DMS 273 treated with DMSO at 0.1 percent for 48 hours (cell line): Measurements from ENCODE around the gene P2RY6.

ENCODE experiments used
- DNase-seq: peaks from one replicate; lab custom pipeline; 2025; lab: John Stamatoyannopoulos, UW

Gene P2RY6

DNA sequence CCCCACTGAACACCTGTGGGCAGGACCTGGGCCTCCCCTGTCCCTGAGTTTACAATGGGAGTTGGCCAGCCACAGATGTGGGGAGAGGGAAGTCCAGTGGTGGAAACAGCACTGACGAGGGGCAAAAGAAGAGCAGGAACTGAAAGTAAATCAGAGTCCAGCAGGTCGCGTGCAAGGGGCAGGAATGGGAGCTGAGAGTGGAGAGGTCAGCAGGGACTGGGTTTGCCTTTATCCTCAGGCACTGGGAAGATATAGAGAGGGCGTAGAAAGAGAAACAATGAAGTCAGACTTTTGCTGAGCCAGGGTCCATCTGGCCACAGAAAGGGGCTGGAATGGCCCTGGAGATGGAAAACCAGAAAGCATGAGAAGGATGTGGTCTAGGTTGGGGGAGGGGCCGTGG is 8.5 kb downstream of the P2RY6 start:
- DNase-seq: no peak

DNA sequence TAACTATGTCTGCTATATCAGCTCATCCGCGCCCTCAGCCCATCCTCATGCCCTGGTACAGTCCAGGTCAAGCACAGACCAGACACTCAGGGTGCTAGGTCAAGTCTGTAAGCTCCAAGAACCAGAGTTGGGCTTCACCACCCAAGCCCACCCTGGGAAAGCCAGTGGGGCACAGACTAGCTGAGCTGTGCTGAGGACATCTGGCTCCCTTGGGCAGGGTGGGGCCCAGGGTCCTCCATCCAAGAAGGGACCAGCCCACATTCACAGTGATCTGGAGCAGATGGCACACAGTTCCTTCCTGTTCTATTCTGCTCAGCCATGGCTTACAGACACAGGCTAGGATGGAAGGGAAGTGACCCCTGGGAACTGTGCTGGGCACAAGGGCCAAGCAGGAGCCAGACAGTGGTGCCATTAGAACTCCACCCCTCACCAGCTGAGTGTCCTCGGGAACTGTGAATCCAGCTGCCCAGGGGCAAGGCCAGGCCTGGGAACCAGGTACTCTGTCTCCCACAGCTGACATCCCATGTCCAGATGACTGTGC is 9.1 kb downstream of the P2RY6 start:
- no peak for DNase-seq

DNA sequence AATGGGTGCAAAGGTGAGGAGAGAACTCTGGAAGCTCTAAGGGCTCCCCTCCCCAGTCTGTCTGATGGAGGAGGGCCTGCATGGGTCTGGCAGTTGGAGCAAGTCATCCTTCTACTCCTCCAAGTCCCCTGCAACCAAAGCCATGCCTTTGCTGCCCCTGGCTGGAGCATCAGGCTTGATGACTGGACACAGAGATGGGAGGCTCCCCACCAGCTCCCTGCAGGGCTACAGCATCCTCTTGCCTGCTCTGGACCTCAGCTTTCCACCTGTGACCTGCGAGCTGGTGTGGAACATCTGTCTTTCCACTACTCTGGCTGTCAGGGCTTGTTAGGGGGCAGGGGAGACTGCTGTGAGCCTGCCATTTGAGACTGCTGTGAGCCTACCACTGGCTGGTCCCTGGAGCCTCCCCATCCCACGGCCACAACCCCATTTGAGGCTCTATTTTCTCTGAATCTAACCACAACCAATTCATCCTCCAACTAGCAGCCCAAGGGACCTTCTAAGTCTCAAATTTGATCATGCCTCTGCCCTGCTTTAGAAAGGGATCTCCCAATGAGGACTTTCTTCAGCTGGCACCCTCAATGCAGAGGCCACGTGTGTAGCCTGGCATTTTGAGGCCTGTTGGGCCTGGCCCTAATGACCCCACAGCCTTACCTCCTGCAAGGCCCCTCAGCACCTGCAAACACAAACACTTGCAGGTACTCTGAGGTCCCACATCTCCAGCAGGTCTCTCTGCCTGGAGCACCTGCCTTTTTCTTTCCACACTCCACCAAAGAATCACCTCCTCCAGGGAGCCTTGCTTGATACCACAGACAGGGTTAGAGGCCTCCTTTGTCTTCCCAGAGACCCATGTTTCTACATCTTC is 9.9 kb downstream of the P2RY6 start:
- no peak for DNase-seq

DNA sequence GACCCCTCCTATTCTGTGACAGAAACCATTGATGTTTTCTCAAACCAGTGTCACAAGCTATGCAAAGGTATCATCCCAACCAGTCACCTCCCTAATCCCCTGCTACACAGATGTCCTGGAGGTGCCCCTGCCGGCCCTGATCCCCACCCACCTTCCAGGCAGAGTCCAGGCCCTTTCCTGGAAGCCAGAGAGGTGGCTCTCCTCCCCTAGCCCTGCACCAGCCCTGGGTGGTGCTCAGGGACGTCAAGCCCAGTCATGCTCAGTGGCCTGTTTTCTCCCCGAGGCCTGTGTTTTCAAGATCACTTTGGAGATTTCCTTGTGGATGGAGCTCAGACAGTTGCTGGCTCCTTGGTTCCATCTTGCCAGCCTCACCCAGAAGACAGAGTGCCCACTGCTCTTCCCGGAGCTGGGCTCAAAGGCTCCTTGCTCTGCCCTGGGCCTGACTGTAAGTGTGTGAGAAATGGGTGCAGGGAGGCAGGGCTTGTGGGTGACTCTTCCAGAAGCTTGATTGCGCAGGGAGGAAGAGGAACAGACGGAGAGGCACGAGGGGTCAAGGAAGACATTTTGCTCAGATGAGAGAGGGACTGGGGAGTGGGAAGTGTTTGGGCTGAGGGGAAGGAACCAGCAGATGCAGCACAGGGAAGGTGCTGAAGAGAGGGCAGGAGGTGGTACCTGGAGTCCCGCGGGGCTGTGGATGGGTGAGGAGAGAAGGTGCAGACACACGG is 11.3 kb downstream of the P2RY6 start:
- no peak for DNase-seq

DNA sequence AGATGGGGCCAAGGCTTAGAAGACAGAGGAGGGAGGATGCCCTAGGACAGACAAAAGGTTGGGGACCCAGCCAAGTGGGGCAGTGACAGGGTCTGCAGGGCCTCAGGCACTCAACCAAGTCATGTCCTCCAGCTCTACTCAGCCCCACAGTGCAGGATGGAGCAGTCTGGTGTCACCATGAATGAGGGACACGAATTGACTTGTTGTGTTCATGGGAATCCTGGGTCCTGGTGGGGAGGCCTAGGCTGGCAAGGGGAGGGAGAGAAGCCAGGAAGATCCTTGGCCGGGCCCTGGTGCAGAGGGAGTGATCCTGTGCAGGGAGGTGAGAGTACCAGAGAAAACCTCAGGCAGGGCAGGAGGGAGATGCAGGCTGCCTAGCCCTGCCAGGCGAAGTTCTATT is 12.0 kb downstream of the P2RY6 start:
- no peak for DNase-seq

DNA sequence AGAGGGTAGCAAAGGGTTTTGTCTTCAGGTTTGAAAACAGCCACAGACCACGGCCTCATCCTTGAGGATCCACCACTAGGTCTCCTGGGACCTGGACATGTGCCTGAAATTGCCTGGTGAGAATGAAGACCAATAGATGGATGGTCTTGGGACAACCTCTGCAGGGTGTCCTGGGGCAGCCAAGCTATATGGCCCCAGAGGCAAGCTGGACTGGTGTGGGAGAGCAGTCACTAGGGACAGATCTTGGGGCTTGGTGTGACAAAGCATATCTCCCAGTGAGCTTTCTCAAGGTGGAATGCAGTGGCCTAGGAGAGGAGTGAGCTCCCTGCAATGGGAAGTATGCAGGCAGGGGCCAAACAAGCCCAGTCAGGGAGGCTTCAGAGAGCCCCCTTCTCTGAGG is 13.6 kb downstream of the P2RY6 start:
- DNase-seq: no peak

DNA sequence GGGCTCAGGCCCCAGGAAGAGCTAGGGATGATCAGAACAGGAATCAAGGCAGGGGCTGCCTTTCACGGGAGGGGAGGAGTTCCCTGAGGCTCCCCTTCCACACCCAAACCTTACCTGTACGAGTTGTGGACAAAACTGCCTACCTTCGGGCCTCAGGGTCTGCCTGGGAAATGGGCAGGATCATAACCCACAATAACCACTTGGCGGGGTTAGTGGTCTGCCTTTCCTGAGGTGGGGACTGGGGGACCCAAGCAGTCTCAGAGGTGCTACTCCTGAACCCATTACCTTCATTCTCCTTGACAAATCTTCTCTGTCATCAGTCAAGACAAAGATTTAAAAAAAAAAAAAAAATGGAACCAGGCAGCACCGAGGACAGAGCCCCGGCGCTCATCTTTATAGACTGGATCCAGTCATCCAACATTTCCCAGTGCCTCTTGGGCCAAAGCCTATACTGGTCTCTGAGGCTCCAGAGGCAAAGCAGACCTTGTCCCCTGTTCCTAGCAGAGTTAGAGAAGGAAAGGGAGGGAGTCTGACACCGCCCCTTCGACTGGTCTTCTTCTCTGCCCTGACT is 14.2 kb downstream of the P2RY6 start:
- DNase-seq: no peak

DNA sequence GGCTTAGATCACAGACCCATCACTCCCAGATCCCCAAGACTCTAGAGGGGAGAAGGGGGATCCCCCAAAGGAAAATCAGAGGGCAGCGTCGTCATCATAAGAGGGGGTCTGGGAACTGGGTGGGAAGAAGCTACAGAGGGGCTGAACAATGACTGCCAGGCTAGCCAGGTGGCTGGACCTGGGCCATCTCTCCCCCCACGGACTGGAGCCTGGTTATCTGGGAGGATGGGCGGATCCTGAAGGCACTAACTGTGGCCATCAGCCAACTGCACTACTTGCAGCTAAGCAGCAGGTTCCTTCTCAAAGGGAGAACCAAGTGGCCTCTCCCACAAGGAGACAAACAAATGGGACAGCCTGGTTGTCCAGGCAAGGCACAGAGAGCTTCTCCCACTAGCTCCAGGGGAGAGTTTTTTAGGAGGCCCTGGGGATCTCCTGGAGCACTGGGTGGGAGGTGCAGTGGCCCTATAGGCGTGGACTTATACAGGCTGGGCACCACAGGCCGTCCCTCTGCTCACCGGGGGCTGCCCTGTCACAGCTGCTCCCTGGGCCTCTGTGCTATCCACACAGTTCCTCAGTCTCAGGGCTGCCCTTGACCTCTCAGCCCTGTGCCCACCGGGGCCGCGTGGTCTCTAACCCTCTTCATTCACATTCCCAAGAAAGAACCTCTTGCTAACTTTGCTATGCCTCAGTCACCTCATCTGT is 15.4 kb downstream of the P2RY6 start:
- no peak for DNase-seq

DNA sequence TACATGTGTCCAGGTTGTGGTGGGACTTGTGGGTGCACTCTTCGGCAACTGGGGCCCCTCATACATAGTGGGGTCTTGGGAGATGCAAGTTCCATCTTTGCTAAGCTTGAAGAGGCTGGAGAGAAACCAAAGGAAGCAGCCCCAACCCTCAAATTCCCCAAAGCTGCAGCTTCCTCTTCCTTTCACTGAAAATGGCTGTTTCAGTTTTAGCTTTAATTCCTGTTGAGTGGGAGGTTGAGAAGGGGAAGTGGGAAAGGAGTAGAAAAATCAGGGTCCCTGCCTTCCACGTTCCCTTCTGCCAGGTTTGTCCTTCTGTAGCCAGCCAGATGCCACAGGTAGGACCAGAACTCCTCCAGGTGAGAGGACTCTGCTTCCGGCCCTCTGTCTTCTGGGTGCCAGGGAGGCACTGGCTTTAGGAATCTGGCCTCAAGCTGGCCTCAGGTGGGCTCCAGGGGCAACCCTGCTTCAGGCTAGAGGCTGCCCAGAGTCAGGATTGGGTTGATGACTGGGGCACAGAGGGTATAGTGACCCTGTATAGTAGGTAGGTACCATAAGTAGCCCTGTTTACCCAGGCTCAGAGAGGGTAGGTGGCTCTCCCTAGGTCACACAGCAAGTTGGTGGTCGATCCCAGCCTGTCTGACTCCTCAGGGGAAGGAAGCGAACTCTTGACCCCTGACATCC is 16.2 kb downstream of the P2RY6 start:
- DNase-seq: no peak

DNA sequence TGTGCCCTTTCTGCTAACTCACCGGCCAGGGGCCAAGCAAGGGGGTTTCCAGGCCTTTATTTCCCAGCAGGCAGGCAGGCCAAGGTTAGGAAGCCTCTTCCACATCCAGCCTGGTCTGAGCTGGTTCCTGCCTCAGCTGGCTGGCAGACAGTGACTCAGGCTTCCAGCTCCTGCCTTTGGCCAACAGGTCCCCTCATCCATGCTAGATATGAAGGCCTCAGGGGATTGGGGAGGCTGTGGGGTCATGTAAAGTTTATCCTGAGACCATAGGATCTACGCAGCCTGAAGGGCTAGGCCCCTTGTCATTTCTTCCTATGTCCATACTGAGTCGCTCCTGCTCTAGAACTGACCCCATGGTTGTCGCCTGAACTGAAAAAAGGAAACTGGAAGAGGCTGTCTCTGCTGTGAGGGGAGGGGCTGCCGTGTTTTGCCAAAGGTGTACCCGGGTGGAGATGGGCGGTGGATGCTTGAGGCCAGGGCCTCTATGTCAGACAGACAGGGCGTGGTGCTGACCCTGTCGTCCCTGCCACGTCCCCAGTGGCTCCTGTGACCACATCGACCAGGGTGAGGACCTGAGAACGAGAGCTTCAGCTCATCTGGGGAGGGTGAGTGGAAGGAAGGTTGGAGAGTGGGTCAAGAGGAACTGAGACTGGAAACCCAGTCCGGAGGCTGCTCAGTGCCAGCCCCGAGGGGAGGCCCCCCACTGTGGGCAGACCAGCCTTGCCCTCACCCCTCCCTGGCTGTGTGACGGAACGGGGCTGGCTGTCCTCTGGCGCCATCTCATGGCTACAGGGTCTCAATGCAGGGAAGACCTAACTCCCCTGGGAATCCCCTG is 17.0 kb downstream of the P2RY6 start:
- no peak for DNase-seq

DNA sequence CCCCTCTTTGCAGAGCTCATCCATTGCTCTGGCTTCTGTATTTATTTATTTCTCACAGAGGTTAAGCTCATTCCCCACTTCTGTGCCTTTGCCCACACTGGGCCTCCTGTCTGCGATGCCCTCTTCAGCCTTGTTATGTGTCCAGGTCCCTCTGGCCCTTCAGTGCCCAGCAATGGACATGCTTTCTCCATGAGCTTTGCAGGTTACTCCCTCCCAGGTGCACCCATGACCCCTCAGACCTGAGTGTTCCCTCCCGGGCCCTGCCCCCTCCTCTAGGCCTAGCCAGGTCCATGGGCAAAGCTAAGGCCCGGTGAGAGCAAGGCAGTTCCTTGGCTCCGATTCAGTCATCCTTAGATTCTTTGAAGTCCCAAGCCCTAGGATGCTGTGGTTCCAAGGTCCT is 18.4 kb downstream of the P2RY6 start:
- DNase-seq: no peak

DNA sequence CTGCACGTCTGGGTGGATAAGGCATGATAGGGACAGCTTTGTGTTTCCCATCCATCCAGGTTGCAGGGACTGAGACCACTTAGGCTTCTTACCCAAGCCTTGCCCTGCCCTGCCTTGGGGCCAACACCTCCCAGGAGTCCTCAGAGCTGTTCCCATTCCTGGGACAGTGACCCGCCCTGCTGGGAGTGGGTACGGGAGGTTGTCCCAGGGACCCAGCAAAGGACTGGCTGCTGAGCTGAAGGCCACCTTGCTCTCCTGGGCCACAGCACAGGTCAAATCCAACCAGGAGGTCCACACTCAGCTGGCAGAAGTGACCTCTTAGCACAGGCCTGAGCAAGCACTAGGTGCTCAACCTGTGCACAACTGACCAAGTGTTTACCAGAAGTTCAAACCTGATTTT is 19.1 kb downstream of the P2RY6 start:
- no peak for DNase-seq

DNA sequence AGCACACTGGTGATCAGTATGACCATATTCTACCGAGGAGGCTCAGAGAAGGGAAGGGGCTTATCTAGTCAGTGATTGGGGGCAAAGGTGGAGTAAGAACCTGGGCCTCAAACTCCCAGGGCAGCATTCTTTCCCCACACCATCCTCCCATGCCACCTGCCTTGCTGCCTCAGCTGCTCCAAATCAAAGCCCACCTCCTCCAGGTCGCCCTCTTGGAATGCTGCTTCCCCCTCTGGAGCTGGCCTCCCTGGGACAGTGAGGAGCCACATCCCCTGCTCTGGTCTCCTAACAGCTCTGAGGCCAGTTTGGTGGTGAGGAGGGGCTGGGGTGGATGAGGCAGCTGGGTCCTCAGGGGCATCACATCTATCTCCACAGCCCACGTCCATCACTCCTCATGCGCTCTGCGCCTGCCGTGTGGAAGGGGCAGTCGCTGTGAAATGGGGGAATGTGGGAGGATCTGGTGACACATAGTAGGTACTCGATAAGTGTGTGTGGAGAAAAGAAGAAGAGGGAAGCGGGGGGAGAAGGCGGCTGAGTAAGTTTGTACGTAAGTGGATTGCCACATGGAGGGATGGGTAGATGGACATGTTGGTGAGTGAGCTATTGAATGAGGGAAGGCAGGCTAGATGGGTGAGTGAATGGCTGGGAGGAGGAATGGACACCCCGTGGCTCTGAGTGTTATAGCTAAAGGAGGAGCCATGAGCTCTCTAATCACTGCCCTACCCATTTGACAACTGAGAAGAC is 19.8 kb downstream of the P2RY6 start:
- no peak for DNase-seq

DNA sequence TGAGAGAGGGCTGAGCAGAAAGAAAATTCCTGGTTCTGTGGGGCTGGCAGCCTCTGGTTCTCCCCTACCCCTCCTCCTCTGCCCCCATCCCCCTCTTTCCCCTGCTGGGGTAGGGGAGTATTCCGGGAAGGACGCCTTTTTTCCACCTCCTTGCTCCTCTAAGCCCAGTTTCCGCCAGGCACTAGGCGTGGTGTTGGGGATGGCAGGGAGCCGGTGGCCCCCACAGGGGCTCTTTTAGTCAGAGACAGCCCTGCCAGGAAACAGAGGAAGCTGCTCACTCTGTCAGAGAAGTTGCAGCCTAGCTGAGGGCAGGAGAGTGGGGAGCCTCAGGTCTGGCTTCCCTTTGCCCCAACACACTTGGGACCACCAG is 20.4 kb downstream of the P2RY6 start:
- DNase-seq: no peak

DNA sequence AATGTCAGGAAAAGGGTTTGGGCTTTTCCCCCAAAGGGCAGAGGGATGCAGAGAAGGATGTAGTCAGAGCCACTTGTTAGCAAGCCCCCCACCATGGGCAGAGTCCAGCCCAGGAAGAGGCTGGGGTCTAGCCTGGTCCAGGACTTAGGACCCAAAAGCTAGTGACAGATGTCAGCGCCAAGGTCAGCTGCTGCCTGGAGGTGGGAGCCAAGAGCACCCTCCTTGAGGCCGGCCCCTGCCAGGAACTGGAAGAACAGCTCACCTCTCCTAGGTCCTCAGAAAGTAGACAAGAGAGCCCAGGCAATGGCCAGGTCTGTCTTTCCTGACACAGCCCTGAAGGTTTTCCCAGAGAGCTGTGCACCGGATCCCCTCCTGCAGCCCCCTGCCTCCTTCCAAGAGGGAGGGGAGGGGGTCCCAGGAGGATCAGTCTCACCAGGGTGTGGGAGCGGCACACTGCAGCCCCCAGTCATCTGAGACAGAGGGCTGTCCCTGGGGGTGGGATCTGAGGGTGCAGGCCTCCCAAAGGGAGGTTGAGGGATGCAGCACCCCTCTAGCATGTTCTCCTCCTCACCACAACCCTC is 21.3 kb downstream of the P2RY6 start:
- DNase-seq: no peak

DNA sequence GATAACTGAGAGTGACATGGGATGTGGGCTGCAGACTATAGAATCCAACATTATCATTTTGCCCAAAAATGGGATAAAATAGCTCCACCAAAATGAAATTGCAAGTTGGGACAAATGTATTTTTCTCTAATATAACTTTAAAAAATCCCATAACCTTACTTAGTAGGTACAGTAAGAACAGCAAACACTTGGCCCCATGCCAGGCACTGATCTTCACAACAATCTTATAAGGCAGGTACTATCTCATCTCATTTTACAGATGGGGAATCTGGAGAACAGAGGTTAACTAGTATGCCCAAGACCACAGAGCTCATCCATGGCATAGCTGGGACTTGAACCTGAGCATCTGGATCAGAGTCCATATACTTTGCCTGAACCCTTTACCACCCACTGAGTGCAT is 22.5 kb downstream of the P2RY6 start:
- no peak for DNase-seq

DNA sequence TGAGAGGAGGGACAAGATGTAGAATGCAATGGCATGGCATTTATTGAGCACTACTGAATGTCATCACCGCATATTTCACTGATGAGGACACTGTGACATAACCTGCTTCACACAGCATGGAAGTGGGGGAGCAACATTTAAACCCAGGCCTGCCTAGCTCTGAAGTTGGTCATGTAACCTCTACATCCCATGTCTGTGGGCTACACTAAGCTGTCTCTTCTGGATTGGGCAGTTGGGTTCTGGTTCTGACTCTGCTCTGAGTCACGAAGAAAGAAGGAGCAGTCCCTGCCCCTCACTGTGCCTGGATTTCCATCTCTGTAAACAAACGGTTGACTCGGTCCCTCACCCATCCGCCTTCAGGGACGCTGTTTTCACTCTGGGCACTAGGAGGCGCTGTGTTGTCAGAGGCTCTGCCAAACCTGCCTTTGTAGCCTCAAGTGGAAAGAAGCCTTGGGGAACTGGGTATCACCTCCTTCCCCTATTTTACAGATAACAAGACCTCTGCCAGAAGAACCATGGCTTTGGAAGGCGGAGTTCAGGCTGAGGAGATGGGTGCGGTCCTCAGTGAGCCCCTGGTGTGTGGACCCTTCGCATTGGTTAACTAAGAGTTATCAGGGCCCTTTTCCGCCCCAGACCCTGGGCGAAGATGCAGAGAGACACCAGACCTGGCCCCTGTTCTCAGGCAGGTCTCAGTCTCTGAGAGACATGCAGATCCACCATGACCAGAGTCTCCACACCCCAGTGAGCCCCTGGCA is 23.3 kb downstream of the P2RY6 start:
- no peak for DNase-seq

DNA sequence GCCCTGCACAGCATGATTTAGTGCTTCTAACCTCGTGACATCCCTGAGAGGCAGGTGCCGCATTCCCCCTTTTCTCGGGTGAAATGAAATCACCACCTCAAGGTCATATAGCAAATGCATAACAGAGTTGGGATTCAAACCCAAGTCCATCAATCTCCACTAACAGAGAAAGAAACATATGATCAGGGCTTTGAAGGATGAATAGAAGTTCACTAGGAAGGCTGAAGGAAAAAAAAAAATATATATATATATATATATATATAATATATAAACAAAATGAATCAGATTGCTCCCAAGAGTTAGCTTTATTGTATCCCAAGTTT is 23.8 kb downstream of the P2RY6 start:
- no peak for DNase-seq
